GM12874 (cell line): ENCODE data around the gene GGA3.

Experiments
- CTCF ChIP-seq: IDR thresholded peaks from 2 replicates; pipeline ENCODE4 v1.5.1; 2011; ENCODE audit warnings: low read depth, mild to moderate bottlenecking, control low read depth, low read length, moderate library complexity; ENCODE audit not compliant: insufficient read depth

GGA3 gene

DNA sequence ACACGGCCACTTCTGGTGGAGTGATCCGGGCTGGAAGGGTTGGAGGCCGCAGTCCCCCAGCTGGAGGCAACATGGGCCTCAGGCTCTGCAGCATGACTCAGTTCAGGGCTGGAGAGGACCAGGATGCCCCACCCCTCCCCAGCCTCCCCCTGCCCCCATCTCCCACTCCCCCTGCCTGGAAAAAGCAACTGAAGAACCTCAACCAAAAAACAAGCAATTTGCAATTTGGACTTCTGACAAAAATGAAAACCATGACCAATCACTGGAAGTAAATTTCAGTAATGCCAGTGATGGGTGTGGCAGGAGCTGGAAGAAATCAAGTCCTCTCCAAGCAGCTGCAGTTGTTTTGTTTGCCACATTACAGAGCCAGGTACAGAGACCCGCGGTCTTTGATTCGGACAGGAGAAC lies 16.3 kb upstream of the GGA3 start:
- no peak for TF ChIP-seq CTCF

DNA sequence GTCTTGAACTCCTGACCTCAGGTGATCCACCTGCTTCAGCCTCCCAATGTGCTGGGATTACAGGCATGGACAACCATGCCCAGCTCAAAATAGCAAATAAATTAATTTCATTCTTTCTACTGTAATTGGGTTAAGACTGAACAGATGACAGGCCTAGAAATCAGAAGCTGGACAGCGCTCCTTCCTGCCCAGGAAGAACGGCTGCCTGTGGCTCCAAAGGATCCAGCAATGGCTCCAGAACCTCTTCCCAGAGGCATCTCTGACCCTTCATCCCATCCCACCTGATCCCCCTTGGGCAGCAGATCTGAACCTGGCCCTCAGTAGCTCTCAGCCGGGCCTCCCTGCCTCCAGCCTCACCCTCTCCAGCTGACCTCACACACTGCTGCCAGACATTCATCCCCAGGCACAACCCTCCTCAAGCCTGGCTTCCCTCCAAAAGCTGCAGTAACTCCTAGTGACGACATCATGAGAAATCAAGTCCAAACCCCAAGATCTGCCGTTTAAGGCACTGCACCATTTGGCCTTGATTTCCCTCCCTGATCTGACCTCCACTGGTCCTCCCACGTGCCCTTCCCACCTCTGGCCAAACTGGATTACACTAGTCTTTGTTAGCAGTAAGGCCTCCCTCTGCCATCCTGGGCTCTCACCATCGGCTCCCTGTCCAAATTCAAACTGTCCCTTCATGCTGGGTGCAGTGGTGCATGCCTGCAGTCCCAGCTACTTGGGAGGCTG lies 12.7 kb upstream of the GGA3 start:
- no peak for TF ChIP-seq CTCF

DNA sequence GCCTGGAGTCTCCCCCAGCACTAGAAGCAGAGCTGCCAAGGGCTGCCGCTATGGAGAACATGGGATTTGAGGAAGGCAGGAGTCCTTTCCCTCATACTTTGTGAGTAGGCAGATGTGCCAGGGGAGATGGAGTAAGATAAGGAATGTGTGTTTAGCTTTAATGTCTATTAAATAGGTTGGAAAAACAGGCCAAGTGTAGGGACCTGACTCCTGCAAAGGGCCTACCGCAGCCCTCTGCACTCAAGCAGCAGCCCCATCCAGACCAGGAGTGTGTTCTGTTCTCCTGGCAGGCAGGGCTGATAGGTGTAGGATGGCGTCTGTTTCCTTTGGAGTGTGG lies 11.4 kb upstream of the GGA3 start:
- no peak for TF ChIP-seq CTCF

DNA sequence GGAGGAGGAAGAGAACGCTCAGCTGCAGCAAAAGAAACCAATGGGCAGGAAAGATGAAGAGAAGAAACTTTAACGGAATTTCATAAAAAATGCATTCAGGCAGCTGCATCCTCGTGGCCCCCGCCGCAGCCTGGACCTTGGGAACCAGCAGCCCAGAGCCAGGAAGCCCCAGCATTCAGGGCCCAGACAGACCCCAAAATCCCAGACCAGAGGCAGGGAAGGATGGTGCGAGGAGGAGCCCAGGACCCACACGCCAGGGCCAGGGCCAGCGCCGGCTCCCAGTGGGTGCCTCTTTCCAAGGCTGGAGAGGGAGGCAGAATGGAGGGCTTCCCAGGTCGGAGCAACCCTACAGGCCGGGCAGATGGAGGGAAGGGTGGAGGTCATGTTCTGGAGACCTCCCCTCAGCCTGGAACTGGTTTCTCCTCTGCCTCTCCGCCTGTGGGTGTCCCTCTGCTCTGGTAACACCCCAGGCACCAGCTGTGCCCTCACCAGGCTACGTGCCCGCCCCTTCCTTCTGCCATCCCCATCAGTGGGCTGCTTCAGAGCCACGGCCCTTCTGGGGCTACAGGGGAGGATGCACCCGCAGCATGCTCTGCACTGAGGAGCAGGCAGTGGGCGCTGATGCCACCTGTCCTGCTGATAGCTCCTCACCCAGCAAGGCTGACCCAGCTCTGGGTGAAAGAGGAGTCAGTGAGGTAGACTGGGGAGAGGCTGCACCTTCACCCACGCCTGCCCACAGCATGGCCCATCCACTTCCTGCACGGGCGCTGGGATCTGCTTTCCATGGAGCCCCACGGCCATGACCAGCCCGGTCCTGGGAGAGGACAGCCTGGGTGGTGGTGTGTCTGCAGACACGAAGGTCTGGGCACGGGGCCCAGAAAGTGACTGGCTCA lies 10.8 kb upstream of the GGA3 start:
- TF ChIP-seq CTCF = peak; percentile 18; the same call in 1 of the 2 replicates

DNA sequence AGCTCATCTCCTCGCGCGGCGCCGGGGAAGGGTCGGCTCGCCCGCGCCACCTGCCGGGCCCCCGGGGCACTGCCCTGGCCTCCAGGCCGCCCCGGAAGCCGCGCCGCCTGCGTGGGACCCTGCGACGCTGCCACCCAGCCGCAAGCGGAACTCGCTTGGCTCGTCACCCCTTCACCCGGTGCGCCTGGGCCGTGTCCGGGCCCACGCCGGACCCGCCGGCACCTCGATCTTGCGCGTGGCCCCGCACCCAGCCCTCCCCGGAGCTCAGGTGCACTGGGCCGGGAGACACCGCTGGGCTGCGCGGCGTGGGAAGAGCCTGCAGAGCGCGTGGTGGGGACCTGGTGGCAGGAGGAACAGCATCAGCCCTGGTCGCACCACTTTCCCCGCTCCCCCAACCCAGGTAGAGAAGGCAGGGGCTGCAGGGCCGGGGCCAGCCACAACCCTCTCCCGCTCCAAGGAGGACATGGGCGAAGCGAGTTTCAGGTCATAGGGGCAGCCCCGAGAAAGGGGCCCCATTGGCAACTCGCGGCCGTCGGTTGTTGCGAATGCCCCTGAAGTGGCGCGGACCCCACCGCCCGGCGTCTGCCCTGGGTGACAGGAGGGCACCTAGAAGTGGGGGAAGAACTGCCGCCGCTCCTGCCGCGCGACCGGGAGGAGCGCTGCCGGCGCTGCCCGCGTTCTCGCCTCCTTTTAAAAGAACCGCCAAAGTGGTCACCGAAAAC lies 10.0 kb upstream of the GGA3 start:
- peak; percentile 85 for TF ChIP-seq CTCF

DNA sequence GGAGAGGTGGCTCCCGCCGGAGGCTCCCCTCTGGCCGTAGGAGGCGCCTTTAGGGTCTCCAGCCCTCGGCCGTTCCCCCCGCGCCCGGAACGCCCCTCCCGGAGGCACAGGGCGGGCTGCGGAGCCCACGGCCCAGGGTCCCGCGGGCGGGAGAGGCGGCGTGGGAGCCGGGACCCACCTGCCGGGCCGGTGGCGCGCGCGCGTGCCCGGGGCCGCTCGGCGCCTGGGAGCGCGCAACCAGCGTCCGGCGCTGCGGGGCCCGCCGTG lies 9.5 kb upstream of the GGA3 start, which contains the start of gene MIF4GD:
Gene MIF4GD (minus strand): TSS at position 266 of the 267 bp plus-strand sequence. CDS start 1,036 bp downstream, outside the sequence.
- TF ChIP-seq CTCF = no peak

GRCh38 chr17:75270218-75270965 lies 9.0 kb upstream of the GGA3 start:
- peak; percentile 32; the same call in 1 of the 2 replicates for TF ChIP-seq CTCF
